Ishikawa (cell line): ENCODE results near the gene ATP2A2.

Source experiments
- CEBPB ChIP-seq: IDR thresholded peaks from 2 replicates; pipeline ENCODE4 v1.6.1; 2012
- CREB1 ChIP-seq: IDR thresholded peaks from 2 replicates; pipeline ENCODE4 v1.6.1; 2012; ENCODE audit warnings: low read depth
- EGR1 ChIP-seq: IDR thresholded peaks from 2 replicates; pipeline ENCODE4 v1.6.1; 2012
- EP300 ChIP-seq: IDR thresholded peaks from 2 replicates; pipeline ENCODE4 v1.6.1; 2012; ENCODE audit warnings: borderline replicate concordance
- FOXM1 ChIP-seq: IDR thresholded peaks from 2 replicates; pipeline ENCODE4 v1.6.1; 2012; ENCODE audit warnings: low read depth, borderline replicate concordance
- NFIC ChIP-seq: IDR thresholded peaks from 2 replicates; pipeline ENCODE4 v1.6.1; 2012
- RAD21 ChIP-seq: IDR thresholded peaks from 2 replicates; pipeline ENCODE4 v1.6.1; 2012; ENCODE audit warnings: low read depth
- TAF1 ChIP-seq: IDR thresholded peaks from 2 replicates; pipeline ENCODE4 v1.6.1; 2012; ENCODE audit warnings: low read depth, mild to moderate bottlenecking
- TCF12 ChIP-seq: IDR thresholded peaks from 2 replicates; pipeline ENCODE4 v1.6.1; 2012; ENCODE audit warnings: low read depth
- TEAD4 ChIP-seq: IDR thresholded peaks from 2 replicates; pipeline ENCODE4 v1.6.1; 2012
- YY1 ChIP-seq: IDR thresholded peaks from 2 replicates; pipeline ENCODE4 v1.6.1; 2012; ENCODE audit warnings: low read depth
- ZBTB7A ChIP-seq: IDR thresholded peaks from 2 replicates; pipeline ENCODE4 v1.6.1; 2012; ENCODE audit warnings: low read depth
- TF ChIP-seq, protein P1 (sequence below): IDR thresholded peaks from 2 replicates; pipeline ENCODE4 v1.6.1; 2012
- TF ChIP-seq, protein P2 (sequence below): IDR thresholded peaks from 2 replicates; pipeline ENCODE4 v1.6.1; 2012; ENCODE audit warnings: low read depth, mild to moderate bottlenecking
- TF ChIP-seq, protein P3 (sequence below): IDR thresholded peaks from 2 replicates; pipeline ENCODE4 v1.6.1; 2012

The ATP2A2 gene

DNA sequence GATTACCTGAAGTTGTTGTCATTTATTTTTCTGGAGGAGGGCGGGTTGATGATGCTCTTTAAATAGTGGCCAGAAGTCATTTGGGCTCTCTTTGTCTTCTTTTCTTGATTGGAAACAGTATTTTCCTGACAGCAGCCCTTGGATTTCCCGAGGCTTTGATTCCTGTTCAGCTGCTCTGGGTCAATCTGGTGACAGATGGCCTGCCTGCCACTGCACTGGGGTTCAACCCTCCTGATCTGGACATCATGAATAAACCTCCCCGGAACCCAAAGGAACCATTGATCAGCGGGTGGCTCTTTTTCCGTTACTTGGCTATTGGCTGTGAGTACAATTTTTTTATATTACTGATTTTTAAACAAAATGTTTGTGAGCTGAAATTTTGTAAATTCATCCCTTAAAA, 62.1 kb downstream of the ATP2A2 start:
- TF ChIP-seq EP300 (no peak), RAD21 (no peak), FOXM1 (no peak), YY1 (no peak), TCF12 (no peak), TEAD4 (no peak), ZBTB7A (no peak), NFIC (no peak)
- TF ChIP-seq, protein P1, sequence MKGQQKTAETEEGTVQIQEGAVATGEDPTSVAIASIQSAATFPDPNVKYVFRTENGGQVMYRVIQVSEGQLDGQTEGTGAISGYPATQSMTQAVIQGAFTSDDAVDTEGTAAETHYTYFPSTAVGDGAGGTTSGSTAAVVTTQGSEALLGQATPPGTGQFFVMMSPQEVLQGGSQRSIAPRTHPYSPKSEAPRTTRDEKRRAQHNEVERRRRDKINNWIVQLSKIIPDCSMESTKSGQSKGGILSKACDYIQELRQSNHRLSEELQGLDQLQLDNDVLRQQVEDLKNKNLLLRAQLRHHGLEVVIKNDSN, result no peak
- TF ChIP-seq, protein P2, sequence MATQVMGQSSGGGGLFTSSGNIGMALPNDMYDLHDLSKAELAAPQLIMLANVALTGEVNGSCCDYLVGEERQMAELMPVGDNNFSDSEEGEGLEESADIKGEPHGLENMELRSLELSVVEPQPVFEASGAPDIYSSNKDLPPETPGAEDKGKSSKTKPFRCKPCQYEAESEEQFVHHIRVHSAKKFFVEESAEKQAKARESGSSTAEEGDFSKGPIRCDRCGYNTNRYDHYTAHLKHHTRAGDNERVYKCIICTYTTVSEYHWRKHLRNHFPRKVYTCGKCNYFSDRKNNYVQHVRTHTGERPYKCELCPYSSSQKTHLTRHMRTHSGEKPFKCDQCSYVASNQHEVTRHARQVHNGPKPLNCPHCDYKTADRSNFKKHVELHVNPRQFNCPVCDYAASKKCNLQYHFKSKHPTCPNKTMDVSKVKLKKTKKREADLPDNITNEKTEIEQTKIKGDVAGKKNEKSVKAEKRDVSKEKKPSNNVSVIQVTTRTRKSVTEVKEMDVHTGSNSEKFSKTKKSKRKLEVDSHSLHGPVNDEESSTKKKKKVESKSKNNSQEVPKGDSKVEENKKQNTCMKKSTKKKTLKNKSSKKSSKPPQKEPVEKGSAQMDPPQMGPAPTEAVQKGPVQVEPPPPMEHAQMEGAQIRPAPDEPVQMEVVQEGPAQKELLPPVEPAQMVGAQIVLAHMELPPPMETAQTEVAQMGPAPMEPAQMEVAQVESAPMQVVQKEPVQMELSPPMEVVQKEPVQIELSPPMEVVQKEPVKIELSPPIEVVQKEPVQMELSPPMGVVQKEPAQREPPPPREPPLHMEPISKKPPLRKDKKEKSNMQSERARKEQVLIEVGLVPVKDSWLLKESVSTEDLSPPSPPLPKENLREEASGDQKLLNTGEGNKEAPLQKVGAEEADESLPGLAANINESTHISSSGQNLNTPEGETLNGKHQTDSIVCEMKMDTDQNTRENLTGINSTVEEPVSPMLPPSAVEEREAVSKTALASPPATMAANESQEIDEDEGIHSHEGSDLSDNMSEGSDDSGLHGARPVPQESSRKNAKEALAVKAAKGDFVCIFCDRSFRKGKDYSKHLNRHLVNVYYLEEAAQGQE, result no peak
- TF ChIP-seq, protein P3, sequence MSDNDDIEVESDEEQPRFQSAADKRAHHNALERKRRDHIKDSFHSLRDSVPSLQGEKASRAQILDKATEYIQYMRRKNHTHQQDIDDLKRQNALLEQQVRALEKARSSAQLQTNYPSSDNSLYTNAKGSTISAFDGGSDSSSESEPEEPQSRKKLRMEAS, result no peak

DNA sequence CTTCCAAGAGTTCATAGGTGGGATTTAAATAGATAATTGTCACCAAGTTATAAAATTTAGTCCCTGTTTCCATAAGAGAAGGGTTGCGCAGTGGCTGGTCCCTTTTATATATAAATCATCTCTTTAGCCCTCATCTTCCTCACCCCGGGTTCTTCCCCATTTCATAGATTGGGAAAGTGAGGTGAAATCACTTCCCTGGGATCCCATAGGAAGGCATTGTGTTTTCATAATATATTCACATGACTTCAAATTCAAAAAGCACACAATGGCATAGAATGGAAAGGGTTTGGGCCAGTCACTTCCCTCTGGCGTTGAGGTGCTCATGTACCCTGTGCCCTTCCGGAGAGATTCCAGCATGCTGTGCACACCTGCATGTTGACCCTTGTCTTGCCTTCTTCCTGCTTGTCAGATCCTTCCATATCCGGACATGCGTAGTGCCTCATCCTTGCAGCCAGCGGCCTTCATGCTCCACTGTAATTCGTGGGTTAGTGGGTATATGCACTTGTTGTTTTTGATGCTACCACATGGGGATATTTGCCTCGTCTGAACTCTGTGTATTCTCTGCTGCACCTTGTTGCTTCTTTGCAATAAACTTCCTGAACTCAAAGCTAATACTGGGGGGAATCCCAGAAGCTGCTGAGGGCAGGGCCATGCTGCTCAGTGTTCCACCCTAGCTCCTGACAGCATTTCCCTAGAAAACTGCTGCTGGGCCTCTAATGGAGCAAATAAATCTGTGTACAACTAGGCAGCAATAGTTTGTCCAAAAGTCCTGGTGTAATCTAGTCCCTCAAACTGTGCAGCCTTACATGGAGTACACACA, 62.9 kb downstream of the ATP2A2 start:
- TF ChIP-seq TAF1 (no peak), EP300 (no peak), NFIC (no peak), TEAD4 (no peak), YY1 (no peak), TCF12 (no peak), RAD21 (no peak), FOXM1 (no peak), ZBTB7A (no peak), EGR1 (no peak), CEBPB (no peak), CREB1 (no peak)
- TF ChIP-seq, protein P1, result no peak
- TF ChIP-seq, protein P3, result no peak
- TF ChIP-seq, protein P2, result no peak

DNA sequence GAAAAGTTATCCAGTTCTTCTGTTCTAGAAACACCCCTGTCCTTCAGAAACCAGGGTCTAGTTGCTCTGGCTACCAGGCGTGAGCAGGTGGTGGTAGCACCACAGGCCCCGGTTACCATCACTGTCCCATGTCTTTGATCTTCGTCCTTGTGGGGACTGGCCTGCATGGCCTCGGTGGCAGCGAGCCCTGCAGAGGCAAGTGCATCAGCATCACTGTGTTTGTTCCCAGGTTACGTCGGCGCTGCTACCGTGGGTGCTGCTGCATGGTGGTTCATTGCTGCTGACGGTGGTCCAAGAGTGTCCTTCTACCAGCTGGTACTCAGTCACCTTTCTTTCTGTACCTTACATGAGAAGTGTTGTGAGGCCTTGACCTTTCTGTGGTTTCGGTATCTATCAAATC, 63.6 kb downstream of the ATP2A2 start:
- TF ChIP-seq ZBTB7A (no peak), TEAD4 (no peak), YY1 (no peak), EGR1 (no peak), NFIC (no peak), TAF1 (no peak), CEBPB (no peak), CREB1 (no peak), RAD21 (no peak), FOXM1 (no peak), TCF12 (no peak)
- TF ChIP-seq, protein P2, result no peak
- TF ChIP-seq, protein P1, result no peak
- TF ChIP-seq, protein P3, result no peak
